Vein endothelial cell (primary cell): ENCODE data around the gene GLRA3. TPM values are rescaled to one million over a fixed set of nuclear protein-coding genes. Genes with fewer than 3 reads are reported as not detected.

Experiments used
- total RNA-seq: library from RNA; depleted of rRNA; stranded (reverse); fragments of >200 nt; gene quantifications from 2 replicates; pipeline ENCODE4 v1.2.3, GENCODE V29; 2012

GLRA3 gene
- not detected in 2 replicates for total RNA-seq

GRCh38 chr4:174828845-174829701 is at the start of gene GLRA3:
TSS of gene GLRA3 (minus strand) at chr4:174829247. CDS start at chr4:174828811, 436 bp downstream.

Other genes starting within 250 kb of the GLRA3 start
- not detected in 2 replicates for gene ADAM29, start 89.1 kb upstream of the GLRA3 start, total RNA-seq